Ecto neural progenitor cell (in vitro differentiated cells): ENCODE data around the gene MRPS12.

Experiments used
- DNase-seq: peaks from one replicate; pipeline ENCODE4 v3.0.0-alpha.2; 2018; ENCODE audit warnings: low spot score

The MRPS12 gene

DNA sequence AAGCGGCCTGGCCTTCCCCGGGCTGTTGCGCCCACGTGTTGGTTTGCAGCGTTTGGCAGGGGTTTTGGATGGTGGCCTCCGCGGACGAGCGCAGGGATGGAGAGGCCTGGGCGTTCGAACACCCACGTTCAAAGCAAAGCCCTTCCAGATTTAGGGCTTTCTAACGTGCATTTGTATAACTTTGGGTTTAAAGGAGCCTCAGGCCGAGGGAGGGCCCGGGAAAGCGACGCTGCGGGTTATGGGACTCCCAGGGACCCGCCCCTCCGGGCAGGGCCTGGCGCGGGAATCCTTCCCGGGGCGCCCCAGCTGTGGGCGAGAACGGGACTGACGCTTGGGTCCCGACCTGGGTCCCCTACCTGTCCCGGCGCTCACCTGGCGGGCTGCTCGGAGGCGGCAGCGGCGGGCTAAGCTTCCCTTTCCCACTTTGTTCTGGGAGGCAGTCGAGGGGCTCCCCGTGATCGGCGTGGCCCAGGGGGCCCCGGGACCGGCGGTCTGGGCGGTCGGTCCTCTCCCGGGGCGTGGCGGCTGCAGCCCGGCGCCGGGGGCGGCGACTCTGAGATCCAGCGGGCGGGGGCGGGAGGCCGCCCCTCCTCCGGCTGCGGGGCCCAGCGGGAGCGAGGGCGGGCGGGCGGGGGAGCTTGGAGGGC lies 44.6 kb downstream of the MRPS12 start, which contains the start of gene FBXO17:
FBXO17 (minus strand) TSS at position 529 of the 647 bp plus-strand sequence. CDS start 25,423 bp downstream, outside the sequence.
- peak; percentile 80 for DNase-seq

DNA sequence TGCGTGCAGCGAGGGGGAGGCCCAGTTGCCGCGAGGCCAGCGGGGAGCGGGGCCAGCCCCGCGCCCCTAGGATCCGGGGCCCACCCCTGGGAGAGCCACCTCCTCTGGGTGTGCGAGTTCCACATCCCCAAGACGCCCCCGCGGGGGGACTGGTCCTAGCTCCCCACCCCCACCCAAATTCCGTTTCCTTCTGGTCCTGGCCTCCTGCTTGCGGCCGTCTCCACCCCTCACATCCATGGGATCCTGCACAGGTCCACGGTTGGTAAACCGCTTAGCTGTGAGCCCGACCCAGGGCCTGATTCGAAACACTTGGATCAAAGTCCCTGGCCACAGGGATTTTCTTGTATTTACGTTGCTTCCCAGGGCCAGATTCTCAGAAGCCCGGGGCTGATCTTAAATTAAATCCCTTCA lies 45.1 kb downstream of the MRPS12 start:
- no peak for DNase-seq

DNA sequence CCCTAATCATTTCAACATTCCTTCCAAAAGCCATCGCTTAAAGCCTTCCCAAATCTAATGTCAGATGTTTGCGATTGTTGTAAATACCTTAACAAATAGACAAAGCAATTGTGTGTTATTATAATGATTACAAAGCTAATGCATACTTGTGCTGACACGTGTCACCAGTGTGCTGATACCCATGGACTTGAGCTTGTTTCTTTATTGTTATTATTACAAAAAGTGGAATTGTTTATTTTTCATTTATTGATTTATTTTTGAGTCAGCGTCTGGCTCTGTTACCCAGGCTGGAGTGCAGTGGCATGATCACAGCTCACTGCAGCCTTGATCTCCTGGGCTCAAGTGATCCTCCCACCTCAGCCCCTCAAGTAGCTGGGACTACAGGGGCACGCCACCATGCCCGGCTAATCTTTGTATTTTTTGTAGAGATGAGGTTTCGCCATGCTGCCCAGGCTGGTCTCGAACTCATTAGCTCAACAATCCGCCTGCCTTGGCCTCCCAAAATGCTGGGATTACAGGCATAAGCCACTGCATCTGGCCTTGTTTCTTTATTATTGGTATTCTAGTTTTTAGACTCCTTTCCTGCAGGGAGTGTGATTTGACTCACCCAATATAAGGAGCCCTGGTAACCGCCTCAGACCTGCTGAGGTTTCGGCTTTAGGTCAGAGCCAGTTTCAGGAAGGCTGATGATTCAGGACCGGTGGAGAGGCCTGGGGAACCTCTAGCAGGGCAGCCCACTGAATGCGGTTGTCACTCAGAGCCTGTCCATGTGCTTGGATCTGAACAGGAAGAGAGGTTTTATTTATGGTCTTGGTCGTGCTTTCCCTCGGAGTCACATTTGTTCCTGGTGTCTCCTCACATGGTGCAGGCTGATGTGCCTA lies 46.9 kb downstream of the MRPS12 start:
- no peak for DNase-seq

DNA sequence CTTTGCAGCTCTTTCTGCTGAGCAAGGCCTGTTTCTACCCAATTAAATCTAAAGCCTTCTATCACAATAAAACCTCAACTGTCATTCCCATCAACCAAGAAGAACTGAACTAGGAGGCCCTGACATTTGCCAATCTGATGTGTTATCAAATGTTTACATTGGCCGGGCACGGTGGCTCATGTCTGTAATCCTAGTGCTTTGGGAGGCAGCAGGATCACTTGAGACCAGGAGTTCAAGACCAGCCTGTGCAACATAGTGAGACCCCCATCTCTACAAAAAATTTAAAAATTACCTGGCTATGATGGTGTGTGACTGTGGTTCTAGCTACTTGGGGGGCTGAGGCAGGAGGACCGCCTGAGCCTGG lies 47.6 kb downstream of the MRPS12 start:
- no peak for DNase-seq

DNA sequence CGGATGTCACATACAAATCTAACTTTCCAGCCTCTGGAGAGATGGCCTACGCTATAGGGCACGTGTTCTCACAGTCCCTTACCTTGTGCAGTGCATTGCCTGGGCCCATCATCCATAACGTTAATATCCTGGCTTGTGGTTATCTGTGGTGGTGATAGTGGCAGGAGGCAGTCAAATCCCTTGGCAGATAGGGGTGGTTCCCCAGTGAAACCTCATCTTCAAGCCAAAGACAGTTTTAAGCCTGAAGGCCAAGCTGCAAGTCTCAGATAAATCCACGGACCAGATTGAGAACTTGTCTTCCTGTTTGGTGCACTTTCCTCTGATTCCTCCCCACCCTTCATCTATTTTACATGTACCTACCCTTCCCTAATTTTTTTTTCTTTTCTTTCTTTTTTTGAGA lies 49.1 kb downstream of the MRPS12 start:
- no peak for DNase-seq

- no peak for DNase-seq
Observed at GRCh38 chr19:38980583-38981374, 50.0 kb downstream of the MRPS12 start.
